ENCODE data around the gene YKT6.
A peak's percentile ranks its signal among the peaks of the same experiment; 100 is the strongest.

The YKT6 gene

DNA sequence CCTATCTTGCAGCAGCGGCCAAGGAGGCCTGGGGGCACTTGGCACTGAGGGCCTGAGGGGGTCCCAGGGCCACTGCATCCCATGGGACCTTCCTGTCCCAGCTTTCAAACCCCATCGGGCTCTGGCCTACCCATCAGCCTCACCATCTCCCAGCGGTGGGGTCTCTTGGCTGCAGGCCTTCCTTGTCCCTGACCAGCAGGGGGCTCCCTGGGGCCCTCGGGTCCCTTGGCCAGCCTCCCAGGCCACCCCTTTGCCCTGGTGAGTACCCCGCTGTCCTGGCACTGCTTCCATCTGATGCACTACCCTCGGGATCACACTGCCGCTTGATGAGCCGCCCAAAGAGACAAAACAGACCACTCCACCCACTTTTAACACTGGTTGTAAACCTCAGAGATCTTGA is 43.5 kb downstream of the YKT6 start:
- Histone ChIP-seq H4K20me1 (ENCODE audit: insufficient read depth, low read length) (no peaks in the 10 kb centered on the region), H3K79me2 (ENCODE audit: low read length) (no peaks in the 10 kb centered on the region), H3K9me3 (replicated peaks; ENCODE audit: insufficient read depth, low read length) (no peaks in the 10 kb centered on the region), H2AFZ (ENCODE audit: low read length) (no peak overlapping the region), H3K4me3 (ENCODE audit: low read length) (no peak overlapping the region), H3K9me2 (replicated peaks; ENCODE audit: insufficient read depth, low read length) (no peaks in the 10 kb centered on the region), H3K4me2 (ENCODE audit: low read depth, low read length) (no peak overlapping the region), H3K27ac (ENCODE audit: low read length) (no peak overlapping the region), H3K27me3 (replicated peaks; ENCODE audit: insufficient read depth, low read length) (peaks cover 16% of the 10 kb centered on the region), H3F3A (ENCODE audit: insufficient read depth, low read length) (no peaks in the 10 kb centered on the region), H3K9ac (ENCODE audit: low read length) (no peak overlapping the region), H3K36me3 (replicated peaks; ENCODE audit: insufficient read depth, low read length) (no peaks in the 10 kb centered on the region), H3K4me1 (ENCODE audit: low read length) (no peaks in the 10 kb centered on the region)
- no peak for TF ChIP-seq EZH2phosphoT487 (IDR thresholded peaks at IDR 0.05; ENCODE audit: low read length)
- TF ChIP-seq, protein P1, sequence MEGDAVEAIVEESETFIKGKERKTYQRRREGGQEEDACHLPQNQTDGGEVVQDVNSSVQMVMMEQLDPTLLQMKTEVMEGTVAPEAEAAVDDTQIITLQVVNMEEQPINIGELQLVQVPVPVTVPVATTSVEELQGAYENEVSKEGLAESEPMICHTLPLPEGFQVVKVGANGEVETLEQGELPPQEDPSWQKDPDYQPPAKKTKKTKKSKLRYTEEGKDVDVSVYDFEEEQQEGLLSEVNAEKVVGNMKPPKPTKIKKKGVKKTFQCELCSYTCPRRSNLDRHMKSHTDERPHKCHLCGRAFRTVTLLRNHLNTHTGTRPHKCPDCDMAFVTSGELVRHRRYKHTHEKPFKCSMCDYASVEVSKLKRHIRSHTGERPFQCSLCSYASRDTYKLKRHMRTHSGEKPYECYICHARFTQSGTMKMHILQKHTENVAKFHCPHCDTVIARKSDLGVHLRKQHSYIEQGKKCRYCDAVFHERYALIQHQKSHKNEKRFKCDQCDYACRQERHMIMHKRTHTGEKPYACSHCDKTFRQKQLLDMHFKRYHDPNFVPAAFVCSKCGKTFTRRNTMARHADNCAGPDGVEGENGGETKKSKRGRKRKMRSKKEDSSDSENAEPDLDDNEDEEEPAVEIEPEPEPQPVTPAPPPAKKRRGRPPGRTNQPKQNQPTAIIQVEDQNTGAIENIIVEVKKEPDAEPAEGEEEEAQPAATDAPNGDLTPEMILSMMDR (IDR thresholded peaks at IDR 0.05; ENCODE audit: low read length): peak; percentile 55
- DNase-seq: peak; percentile 33

DNA sequence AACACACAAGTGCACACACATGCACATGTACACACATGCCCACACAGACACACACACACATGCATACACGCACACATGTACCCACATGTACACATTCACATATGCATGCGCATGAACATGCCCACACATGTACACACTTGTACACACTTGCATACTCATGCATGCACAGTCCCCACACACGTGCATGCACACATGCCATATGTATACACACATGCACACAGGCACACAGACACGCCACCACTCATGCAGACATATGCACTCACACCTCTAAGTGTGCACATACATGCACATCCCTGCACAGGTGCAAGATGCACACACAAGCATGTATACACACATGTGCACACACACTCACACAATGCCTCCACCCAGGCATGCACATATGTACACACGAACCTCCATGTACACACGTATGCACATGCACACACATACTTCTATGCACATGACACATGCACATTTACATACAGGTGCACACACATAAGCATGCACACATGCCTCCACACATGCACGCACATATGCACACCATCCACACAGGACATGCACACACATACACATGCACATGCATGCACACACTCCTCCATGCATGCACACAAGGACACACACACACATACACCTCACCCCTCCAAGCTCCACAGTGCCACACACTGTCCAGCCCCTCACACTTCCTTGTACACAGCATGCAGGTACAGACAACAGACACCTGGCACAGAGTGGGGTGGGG is 45.8 kb downstream of the YKT6 start:
- Histone ChIP-seq H3K4me2 (ENCODE audit: low read depth, low read length) (no peak overlapping the region), H3K4me1 (ENCODE audit: low read length) (no peaks in the 10 kb centered on the region), H3K27ac (ENCODE audit: low read length) (no peak overlapping the region), H3K79me2 (ENCODE audit: low read length) (no peaks in the 10 kb centered on the region), H3K36me3 (replicated peaks; ENCODE audit: insufficient read depth, low read length) (no peaks in the 10 kb centered on the region), H3K9me2 (replicated peaks; ENCODE audit: insufficient read depth, low read length) (no peaks in the 10 kb centered on the region), H3K9me3 (replicated peaks; ENCODE audit: insufficient read depth, low read length) (no peaks in the 10 kb centered on the region), H4K20me1 (ENCODE audit: insufficient read depth, low read length) (no peaks in the 10 kb centered on the region), H3K9ac (ENCODE audit: low read length) (no peak overlapping the region), H3F3A (ENCODE audit: insufficient read depth, low read length) (no peaks in the 10 kb centered on the region), H3K4me3 (ENCODE audit: low read length) (no peak overlapping the region), H2AFZ (ENCODE audit: low read length) (no peak overlapping the region), H3K27me3 (replicated peaks; ENCODE audit: insufficient read depth, low read length) (no peaks in the 10 kb centered on the region)
- DNase-seq: no peak
- TF ChIP-seq, protein P1 (IDR thresholded peaks at IDR 0.05; ENCODE audit: low read length): no peak
- TF ChIP-seq EZH2 (optimal IDR thresholded peaks at IDR 0.05; ENCODE audit: low read depth, low read length) (no peak), EZH2phosphoT487 (IDR thresholded peaks at IDR 0.05; ENCODE audit: low read length) (no peak)

DNA sequence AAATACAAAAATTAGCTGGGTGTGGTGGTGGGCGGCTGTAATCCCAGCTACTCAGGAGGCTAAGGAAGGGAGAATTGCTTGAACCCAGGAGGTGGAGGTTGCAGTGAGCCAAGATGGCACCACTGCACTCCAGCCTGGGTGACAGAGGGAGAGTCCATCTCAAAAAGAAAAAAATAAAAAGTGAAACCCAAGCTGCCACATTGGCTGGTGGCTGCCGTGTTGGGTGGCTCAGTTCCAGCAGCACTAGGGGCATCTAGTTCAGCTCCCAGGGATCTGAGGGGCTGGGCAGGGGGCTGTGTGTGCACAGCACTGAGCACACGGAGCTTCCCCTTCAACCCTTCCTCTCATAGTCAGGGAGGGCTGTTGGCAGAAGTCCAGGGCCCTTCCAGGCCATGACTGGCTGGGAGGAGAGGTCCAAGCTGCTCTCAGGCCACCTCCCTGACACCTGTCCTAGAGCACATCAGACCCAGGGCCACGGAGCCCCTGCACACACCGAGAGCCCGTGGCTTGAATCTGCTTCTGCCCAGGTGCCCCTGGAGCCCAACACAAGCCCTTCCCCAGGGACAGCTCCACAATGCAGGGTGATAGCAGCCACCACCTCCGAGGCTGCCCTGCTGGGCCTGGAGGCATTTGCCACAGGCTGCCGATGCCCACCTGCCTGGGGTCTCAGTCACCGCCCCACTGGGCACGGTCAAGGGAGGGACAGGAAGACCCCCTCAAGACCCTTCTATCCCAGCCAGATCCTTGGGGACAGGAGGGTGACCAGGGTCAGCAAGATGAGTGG is 47.3 kb downstream of the YKT6 start:
- Histone ChIP-seq H3K4me2 (ENCODE audit: low read depth, low read length) (no peak overlapping the region), H3K9me2 (replicated peaks; ENCODE audit: insufficient read depth, low read length) (no peaks in the 10 kb centered on the region), H2AFZ (ENCODE audit: low read length) (no peak overlapping the region), H3K9me3 (replicated peaks; ENCODE audit: insufficient read depth, low read length) (no peaks in the 10 kb centered on the region), H3K27me3 (replicated peaks; ENCODE audit: insufficient read depth, low read length) (no peaks in the 10 kb centered on the region), H3F3A (ENCODE audit: insufficient read depth, low read length) (no peaks in the 10 kb centered on the region), H3K4me1 (ENCODE audit: low read length) (no peaks in the 10 kb centered on the region), H3K36me3 (replicated peaks; ENCODE audit: insufficient read depth, low read length) (no peaks in the 10 kb centered on the region), H3K79me2 (ENCODE audit: low read length) (no peaks in the 10 kb centered on the region), H4K20me1 (ENCODE audit: insufficient read depth, low read length) (no peaks in the 10 kb centered on the region), H3K27ac (ENCODE audit: low read length) (no peak overlapping the region), H3K4me3 (ENCODE audit: low read length) (no peak overlapping the region), H3K9ac (ENCODE audit: low read length) (no peak overlapping the region)
- TF ChIP-seq, protein P1 (IDR thresholded peaks at IDR 0.05; ENCODE audit: low read length): no peak
- no peak for TF ChIP-seq EZH2 (optimal IDR thresholded peaks at IDR 0.05; ENCODE audit: low read depth, low read length)
- TF ChIP-seq EZH2phosphoT487 (IDR thresholded peaks at IDR 0.05; ENCODE audit: low read length): no peak
- no peak for DNase-seq

Data from MM.1S (cell line).